ENCODE results near the gene GTPBP3. TPM values are rescaled to one million over a fixed set of nuclear protein-coding genes. Genes with fewer than 3 reads are reported as not detected.

Gene GTPBP3
- total RNA-seq, 1 donor from 2014 or later = 10.8 TPM

DNA sequence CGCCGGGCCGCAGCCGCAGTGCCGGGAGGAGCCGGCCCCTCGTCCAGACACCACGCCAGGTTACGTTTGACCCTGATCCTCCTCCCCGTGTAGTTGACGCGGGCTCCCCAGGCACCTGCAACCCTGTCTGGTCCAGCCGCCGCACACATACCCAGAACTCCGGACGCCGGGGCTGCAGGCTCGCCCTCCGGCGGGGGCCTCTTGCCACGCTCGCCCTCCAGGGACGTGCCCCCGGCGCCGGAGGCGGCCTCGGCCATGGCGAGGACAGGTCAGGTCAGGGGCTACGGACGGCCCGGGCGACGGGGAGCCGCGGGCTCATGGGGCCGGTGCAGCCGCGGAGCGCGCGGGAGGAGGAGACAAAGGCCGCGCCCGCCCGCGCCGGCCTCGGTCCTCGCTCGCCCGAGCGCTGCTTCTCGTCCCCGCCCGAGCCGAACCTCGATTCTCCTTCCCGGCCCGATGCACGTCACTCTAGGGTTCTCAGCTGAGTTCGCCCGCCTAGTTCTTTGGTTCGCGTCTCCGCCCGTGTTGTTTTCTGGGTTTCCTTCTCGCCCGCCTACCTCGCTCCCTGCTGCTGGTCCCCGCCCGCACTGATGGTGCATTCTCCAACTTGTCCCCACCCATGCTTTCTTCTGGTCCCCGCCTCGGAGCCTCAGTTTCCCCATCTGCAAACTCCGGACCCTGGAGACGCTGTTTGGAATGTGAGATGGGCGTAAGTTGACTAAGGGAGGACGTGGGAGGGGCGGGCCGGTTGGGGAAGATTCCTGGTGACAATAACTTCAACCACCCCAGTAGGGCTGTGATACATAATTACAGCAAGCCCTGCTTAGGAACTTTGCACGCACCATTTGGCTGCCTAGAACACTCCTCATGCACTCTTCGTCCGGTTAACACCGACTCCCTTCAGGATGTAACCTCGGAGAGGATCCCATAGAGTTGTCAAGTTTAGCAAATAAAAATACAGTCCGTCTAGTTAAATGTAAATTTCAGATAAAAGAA lies 2.6 kb upstream of the GTPBP3 start, which contains the start of gene ANO8:
ANO8 (minus strand) TSS at position 442 of the 996 bp plus-strand sequence; CDS start at position 257, 185 bp downstream.
- H3K4me3 ChIP-seq = peak within 1 kb of the TSS; percentile 87
- intact Hi-C loops (cut with micrococcal nuclease) = no loop called here
- no peak for TF ChIP-seq CTCF (IDR thresholded peaks at IDR 0.05; ENCODE audit: borderline replicate concordance)
- H3K27ac ChIP-seq (replicated peaks) = peak within 1 kb of the TSS; percentile 82
- peak; percentile 96 for DNase-seq
- no peaks in the 10 kb centered on the region for H3K9me3 ChIP-seq (replicated peaks)
- no peaks in the 10 kb centered on the region for H3K36me3 ChIP-seq
- no peaks in the 10 kb centered on the region for H3K27me3 ChIP-seq (ENCODE audit: low read depth)
- peaks cover 47% of the 10 kb centered on the region for H3K4me1 ChIP-seq

GRCh38 chr19:17335575-17335974 lies 1.8 kb upstream of the GTPBP3 start:
- Histone ChIP-seq H3K4me1 (peaks cover 47% of the 10 kb centered on the region), H3K27me3 (ENCODE audit: low read depth) (no peaks in the 10 kb centered on the region), H3K4me3 (peak overlapping the region; percentile 87), H3K36me3 (no peaks in the 10 kb centered on the region), H3K27ac (replicated peaks) (peak overlapping the region; percentile 82), H3K9me3 (replicated peaks) (no peaks in the 10 kb centered on the region)
- DNase-seq = no peak
- TF ChIP-seq CTCF (IDR thresholded peaks at IDR 0.05; ENCODE audit: borderline replicate concordance) = no peak
- intact Hi-C loops (cut with micrococcal nuclease) = no loop called here

DNA sequence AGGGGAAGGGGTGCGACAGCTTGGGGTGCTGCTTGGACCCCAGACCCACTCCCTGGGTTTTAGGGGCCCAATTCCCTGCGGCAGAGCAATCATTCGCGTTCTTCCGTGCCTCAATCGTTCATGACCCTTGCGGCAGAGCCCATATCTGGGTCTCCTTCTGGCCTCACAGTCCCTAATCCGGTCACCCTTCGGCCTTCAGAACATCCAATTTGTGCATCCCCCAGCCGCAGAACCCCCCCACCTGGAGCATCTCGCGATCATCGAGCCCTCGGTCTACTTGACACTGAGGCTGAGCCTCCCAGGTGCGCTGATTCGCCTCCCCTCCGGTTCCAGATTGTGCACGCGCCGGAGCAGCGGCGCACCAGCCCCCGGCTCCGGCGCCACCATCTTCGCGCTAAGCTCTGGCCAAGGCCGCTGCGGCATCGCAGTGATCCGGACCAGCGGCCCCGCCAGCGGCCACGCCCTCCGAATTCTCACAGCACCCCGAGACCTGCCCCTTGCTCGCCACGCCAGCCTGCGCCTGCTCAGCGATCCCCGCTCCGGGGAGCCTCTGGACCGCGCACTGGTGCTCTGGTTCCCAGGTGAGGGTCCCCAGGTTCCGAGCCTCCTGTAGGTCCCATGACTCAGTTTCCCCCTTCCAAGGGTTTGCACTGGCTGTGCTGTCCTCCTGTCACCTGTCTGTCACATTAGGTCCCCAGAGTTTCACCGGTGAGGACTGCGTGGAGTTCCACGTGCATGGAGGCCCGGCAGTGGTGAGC lies 501 bp downstream of the GTPBP3 start:
- H3K4me3 ChIP-seq = peak overlapping the region; percentile 85
- no peaks in the 10 kb centered on the region for H3K27me3 ChIP-seq (ENCODE audit: low read depth)
- H3K27ac ChIP-seq (replicated peaks) = peak overlapping the region; percentile 97
- peaks cover 47% of the 10 kb centered on the region for H3K4me1 ChIP-seq
- H3K36me3 ChIP-seq = peaks cover 7% of the 10 kb centered on the region
- TF ChIP-seq CTCF (IDR thresholded peaks at IDR 0.05; ENCODE audit: borderline replicate concordance) = no peak
- intact Hi-C loops (cut with micrococcal nuclease) = no loop called here
- H3K9me3 ChIP-seq (replicated peaks) = no peaks in the 10 kb centered on the region
- no peak for DNase-seq

- peaks cover 45% of the 10 kb centered on the region for H3K4me1 ChIP-seq
- intact Hi-C loops (cut with micrococcal nuclease) = no loop called here
- no peak overlapping the region for H3K27ac ChIP-seq (replicated peaks)
- peaks cover 7% of the 10 kb centered on the region for H3K36me3 ChIP-seq
- no peak for TF ChIP-seq CTCF (IDR thresholded peaks at IDR 0.05; ENCODE audit: borderline replicate concordance)
- H3K9me3 ChIP-seq (replicated peaks) = no peaks in the 10 kb centered on the region
- DNase-seq = no peak
- no peaks in the 10 kb centered on the region for H3K27me3 ChIP-seq (ENCODE audit: low read depth)
- peak overlapping the region; percentile 85 for H3K4me3 ChIP-seq
Measured at GRCh38 chr19:17338433-17339078, 1.2 kb downstream of the GTPBP3 start.

All from left ventricle myocardium inferior (tissue), 1 donor.